Measurements from ENCODE around the gene ADCY9. TPM values are rescaled to one million over a fixed set of nuclear protein-coding genes. Genes with fewer than 3 reads are reported as not detected.

ADCY9 gene
- total and polyA plus RNA-seq, 4 donors = 12.7 to 37.6 (median 17.6) TPM

DNA sequence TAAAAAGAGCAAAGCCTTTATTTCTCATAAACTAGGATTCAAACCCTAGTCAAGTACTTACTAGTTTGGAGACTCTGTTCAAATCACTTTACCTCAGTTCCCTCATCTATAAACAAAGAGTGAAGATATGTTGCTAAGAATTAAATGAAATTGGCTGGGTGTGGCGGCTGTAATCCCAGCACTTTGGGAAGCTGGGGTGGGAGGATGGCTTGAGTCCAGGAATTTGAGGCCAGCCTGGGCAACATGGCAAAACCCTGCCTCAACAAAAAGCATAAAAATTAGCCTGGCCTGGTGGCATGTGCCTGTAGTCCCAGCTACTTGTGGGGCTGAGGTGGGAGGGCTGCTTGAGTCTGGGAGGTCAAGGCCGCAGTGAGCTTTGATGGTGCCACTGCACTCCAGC lies 121.2 kb downstream of the ADCY9 start:
- Histone ChIP-seq H3K27ac (ENCODE audit: low read depth in 1 of 2, low read length in 1 of 2) (no peak overlapping the region), H3K9me3 (ENCODE audit: control insufficient read depth in 4 of 4, insufficient read depth in 3 of 4, low read length in 3 of 4) (no peaks in the 10 kb centered on the region), H3K4me3 (no peak overlapping the region), H3K27me3 (ENCODE audit: control insufficient read depth in 3 of 3, insufficient read depth in 3 of 3, low read length in 2 of 3) (no peaks in the 10 kb centered on the region), H3K9ac (ENCODE audit: insufficient read depth in 1 of 2, low read length in 2 of 2) (no peak overlapping the region), H3K4me1 (ENCODE audit: control insufficient read depth in 5 of 5, insufficient read depth in 5 of 5, low read length in 5 of 5) (peaks cover 0 to 13% (median 9%) of the 10 kb centered on the region in 5 donors), H3K36me3 (ENCODE audit: control insufficient read depth in 4 of 4, insufficient read depth in 4 of 4, low read length in 4 of 4) (peaks cover 0 to 3% (median 1%) of the 10 kb centered on the region in 4 donors)
- ATAC-seq (ENCODE audit: insufficient read depth, low FRiP score) (no peak), DNase-seq (no peak)
- TF ChIP-seq, protein P1, sequence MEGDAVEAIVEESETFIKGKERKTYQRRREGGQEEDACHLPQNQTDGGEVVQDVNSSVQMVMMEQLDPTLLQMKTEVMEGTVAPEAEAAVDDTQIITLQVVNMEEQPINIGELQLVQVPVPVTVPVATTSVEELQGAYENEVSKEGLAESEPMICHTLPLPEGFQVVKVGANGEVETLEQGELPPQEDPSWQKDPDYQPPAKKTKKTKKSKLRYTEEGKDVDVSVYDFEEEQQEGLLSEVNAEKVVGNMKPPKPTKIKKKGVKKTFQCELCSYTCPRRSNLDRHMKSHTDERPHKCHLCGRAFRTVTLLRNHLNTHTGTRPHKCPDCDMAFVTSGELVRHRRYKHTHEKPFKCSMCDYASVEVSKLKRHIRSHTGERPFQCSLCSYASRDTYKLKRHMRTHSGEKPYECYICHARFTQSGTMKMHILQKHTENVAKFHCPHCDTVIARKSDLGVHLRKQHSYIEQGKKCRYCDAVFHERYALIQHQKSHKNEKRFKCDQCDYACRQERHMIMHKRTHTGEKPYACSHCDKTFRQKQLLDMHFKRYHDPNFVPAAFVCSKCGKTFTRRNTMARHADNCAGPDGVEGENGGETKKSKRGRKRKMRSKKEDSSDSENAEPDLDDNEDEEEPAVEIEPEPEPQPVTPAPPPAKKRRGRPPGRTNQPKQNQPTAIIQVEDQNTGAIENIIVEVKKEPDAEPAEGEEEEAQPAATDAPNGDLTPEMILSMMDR (IDR thresholded peaks at IDR 0.05; ENCODE audit: control extremely low read depth, extremely low read depth) = no peak
- 46 to 54% methylated on average over 2 of the region's 2 CpGs for WGBS, 2 donors

DNA sequence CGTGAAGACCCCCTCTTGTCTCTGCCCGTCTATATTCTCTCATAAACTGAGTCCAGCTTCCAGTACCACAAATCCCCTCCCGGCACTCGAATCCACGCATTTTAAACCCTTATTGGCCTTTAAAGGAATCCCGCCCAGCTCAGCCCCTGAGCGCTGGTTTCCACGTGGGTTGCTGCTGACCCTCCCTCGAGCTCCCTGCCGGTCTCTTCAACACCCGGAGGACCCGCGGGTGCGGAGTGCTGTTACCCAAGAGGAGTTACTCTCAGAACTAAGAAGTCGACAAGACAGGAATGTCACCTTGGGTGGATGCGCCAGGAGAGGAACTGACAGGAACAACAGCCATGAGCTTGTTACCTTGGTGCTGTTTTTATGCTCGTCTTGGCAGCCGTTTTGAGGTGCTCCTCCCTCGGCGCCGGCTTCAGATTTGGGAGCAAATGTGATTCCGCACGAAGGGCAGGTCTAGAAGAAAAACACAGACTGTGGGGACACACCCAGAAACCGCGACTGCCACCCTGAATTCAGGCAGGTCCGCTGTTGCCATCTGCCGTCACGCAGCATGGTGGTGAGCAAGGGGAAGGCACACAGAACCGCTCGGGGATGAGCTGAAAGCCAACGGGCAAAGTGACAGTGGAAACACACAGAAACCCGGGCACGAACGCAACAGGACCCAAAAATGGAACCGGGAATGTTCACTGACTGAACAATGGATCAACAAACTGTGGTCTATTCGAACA lies 123.0 kb downstream of the ADCY9 start:
- TF ChIP-seq, protein P1 (IDR thresholded peaks at IDR 0.05; ENCODE audit: control extremely low read depth, extremely low read depth) = no peak
- Histone ChIP-seq H3K27ac (ENCODE audit: low read depth in 1 of 2, low read length in 1 of 2) (no peak overlapping the region), H3K27me3 (ENCODE audit: control insufficient read depth in 3 of 3, insufficient read depth in 3 of 3, low read length in 2 of 3) (no peaks in the 10 kb centered on the region), H3K4me1 (ENCODE audit: control insufficient read depth in 5 of 5, insufficient read depth in 5 of 5, low read length in 5 of 5) (no peaks in the 10 kb centered on the region), H3K9me3 (ENCODE audit: control insufficient read depth in 4 of 4, insufficient read depth in 3 of 4, low read length in 3 of 4) (no peaks in the 10 kb centered on the region), H3K4me3 (no peak overlapping the region), H3K36me3 (ENCODE audit: control insufficient read depth in 4 of 4, insufficient read depth in 4 of 4, low read length in 4 of 4) (peaks cover 0 to 6% (median 3%) of the 10 kb centered on the region in 4 donors), H3K9ac (ENCODE audit: insufficient read depth in 1 of 2, low read length in 2 of 2) (no peak overlapping the region)
- DNase-seq (no peak), ATAC-seq (ENCODE audit: insufficient read depth, low FRiP score) (no peak)
- WGBS, 2 donors = 92 to 93% methylated on average over 36 of the region's 36 CpGs

DNA sequence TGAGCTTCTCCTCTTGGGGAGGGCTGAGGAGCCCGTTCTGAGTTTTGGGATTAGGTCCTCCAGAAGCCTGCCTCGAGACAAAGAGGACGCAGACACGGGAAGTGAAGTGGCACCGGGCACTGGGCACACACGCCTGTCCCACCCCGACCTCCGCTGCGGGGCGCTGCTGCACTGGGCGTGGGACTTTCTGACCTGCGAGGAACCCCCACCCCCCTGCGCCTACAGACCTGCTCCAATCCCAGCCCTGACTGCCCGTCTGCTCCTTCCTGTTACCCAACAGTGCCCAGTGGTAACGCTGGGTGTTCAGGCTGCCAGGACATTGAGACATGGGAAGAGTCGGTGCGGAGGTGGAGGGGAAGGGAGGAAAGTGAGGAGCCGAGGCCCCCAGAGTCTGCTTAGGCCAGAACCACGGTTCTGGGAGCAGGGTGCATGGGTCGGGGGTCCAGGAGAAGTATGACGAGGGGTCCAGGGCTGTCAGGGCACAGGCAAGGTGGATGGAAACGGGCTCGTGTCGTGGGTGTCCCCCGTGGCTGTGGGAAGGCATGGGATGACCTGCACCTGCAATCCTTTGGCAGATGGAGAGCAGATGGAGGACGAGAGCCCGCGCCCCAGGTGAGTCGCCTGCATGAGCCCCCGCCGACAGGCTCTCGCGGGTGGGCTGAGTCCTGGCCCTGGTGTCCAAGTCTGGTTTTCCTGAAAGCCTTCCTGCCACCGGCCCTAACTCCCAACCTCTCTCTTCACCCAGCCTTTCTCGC lies 123.8 kb downstream of the ADCY9 start:
- TF ChIP-seq, protein P1 (IDR thresholded peaks at IDR 0.05; ENCODE audit: control extremely low read depth, extremely low read depth) = peak; percentile 12
- Histone ChIP-seq H3K27me3 (ENCODE audit: control insufficient read depth in 3 of 3, insufficient read depth in 3 of 3, low read length in 2 of 3) (no peaks in the 10 kb centered on the region), H3K4me1 (ENCODE audit: control insufficient read depth in 5 of 5, insufficient read depth in 5 of 5, low read length in 5 of 5) (no peaks in the 10 kb centered on the region), H3K36me3 (ENCODE audit: control insufficient read depth in 4 of 4, insufficient read depth in 4 of 4, low read length in 4 of 4) (peaks cover 0 to 12% (median 3%) of the 10 kb centered on the region in 4 donors), H3K27ac (ENCODE audit: low read depth in 1 of 2, low read length in 1 of 2) (no peak overlapping the region), H3K9me3 (ENCODE audit: control insufficient read depth in 4 of 4, insufficient read depth in 3 of 4, low read length in 3 of 4) (no peaks in the 10 kb centered on the region), H3K9ac (ENCODE audit: insufficient read depth in 1 of 2, low read length in 2 of 2) (no peak overlapping the region), H3K4me3 (no peak overlapping the region)
- DNase-seq (peak in 1 of 3 donors; percentile 40), ATAC-seq (ENCODE audit: insufficient read depth, low FRiP score) (peak; percentile 83)
- 69 to 76% methylated on average over 35 of the region's 35 CpGs for WGBS, 2 donors
